ENCODE measurements around the gene ATAD3B. TPM values are rescaled to one million over a fixed set of nuclear protein-coding genes. Genes with fewer than 3 reads are reported as not detected.
A peak's percentile ranks its signal among the peaks of the same experiment; 100 is the strongest.

ATAD3B gene
- total RNA-seq, 1 experiment from 2014 or later = 104 TPM

- peak overlapping the region; percentile 45 to 76 for H3K4me3 ChIP-seq (ENCODE audit: low read depth in 2 of 2, low read length in 2 of 2)
- ChIA-PET POLR2A (interaction anchor here (0.5 to 0.6 kb wide), 2 partner anchors 136 to 474 kb away, joined by 4 to 5 read pairs; no protein-coding TSS in a partner anchor), CTCF (interaction anchor here (0.6 kb wide), 1 partner anchor 71 kb away, joined by 4 read pairs; no protein-coding TSS in a partner anchor)
- no peaks in the 10 kb centered on the region for H3K9me3 ChIP-seq (ENCODE audit: control insufficient read depth, insufficient read depth, low read depth, low read length)
- no peaks in the 10 kb centered on the region for H3K36me3 ChIP-seq (ENCODE audit: control insufficient read depth, insufficient read depth, low read length)
- TF ChIP-seq CTCF (IDR thresholded peaks at IDR 0.05) (no peak), TCF7L2 (IDR thresholded peaks at IDR 0.05; ENCODE audit: low read depth, low read length) (peak; percentile 90), POLR2AphosphoS5 (IDR thresholded peaks at IDR 0.05; ENCODE audit: low read depth, low read length) (no peak; the same call in 1 of the 2 replicates), REST (IDR thresholded peaks at IDR 0.05; ENCODE audit: insufficient read depth in 1 of 2, low read depth in 2 of 2, low read length in 1 of 2) (no peak)
- H3K27ac ChIP-seq (ENCODE audit: low read length) = peak overlapping the region; percentile 99
- BruUV-seq (replicated peaks) = no TSS peak
- intact Hi-C loops (cut with micrococcal nuclease; ENCODE audit: unreplicated experiment) = no loop called here
- in situ Hi-C loops (cut with HindIII; ENCODE audit: low pct_unique_long_range_greater_than_20kb, low sequenced_read_pairs) = no loop called here
- no peaks in the 10 kb centered on the region for H3K27me3 ChIP-seq (ENCODE audit: control insufficient read depth, insufficient read depth, low read length)
- peaks cover 67% of the 10 kb centered on the region for H3K4me1 ChIP-seq (ENCODE audit: control insufficient read depth, insufficient read depth, low read length)
- ATAC-seq = no peak
- no peak for DNase-seq (ENCODE audit: low read depth, low spot score)
Observed at GRCh38 chr1:1434131-1434823, 37.3 kb upstream of the ATAD3B start.

- POLR2A ChIA-PET = interaction anchor here (0.5 kb wide), 1 partner anchor 137 kb away, joined by 5 read pairs; no protein-coding TSS in a partner anchor
- Histone ChIP-seq H3K36me3 (ENCODE audit: control insufficient read depth, insufficient read depth, low read length) (no peaks in the 10 kb centered on the region; the same call in 1 of the 2 replicates), H3K4me3 (ENCODE audit: low read depth in 2 of 2, low read length in 2 of 2) (peak overlapping the region; percentile 45 to 76), H3K9me3 (ENCODE audit: control insufficient read depth, insufficient read depth, low read depth, low read length) (no peaks in the 10 kb centered on the region), H3K27ac (ENCODE audit: low read length) (peak overlapping the region; percentile 99), H3K27me3 (ENCODE audit: control insufficient read depth, insufficient read depth, low read length) (no peaks in the 10 kb centered on the region), H3K4me1 (ENCODE audit: control insufficient read depth, insufficient read depth, low read length) (peaks cover 62% of the 10 kb centered on the region)
- intact Hi-C loops (cut with micrococcal nuclease; ENCODE audit: unreplicated experiment) = loop anchor here (5.0 kb wide), 1 partner anchor 32 kb away; no protein-coding TSS in a partner anchor
- TF ChIP-seq TCF7L2 (IDR thresholded peaks at IDR 0.05; ENCODE audit: low read depth, low read length) = no peak
- DNase-seq (ENCODE audit: low read depth, low spot score) (no peak), ATAC-seq (no peak)
- in situ Hi-C loops (cut with HindIII; ENCODE audit: low pct_unique_long_range_greater_than_20kb, low sequenced_read_pairs) = no loop called here
- CTCF ChIA-PET = no interaction called here
- BruUV-seq (replicated peaks) = no TSS peak
Observed at GRCh38 chr1:1434824-1435105, 36.8 kb upstream of the ATAD3B start.

- POLR2A ChIA-PET = no interaction called here
- peak within 1 kb of the TSS; percentile 76 to 87 for H3K4me3 ChIP-seq (ENCODE audit: low read depth in 2 of 2, low read length in 2 of 2)
- H3K27me3 ChIP-seq (ENCODE audit: control insufficient read depth, insufficient read depth, low read length) = no peaks in the 10 kb centered on the region
- in situ Hi-C loops (cut with HindIII; ENCODE audit: low pct_unique_long_range_greater_than_20kb, low sequenced_read_pairs) = no loop called here
- H3K4me1 ChIP-seq (ENCODE audit: control insufficient read depth, insufficient read depth, low read length) = peaks cover 62% of the 10 kb centered on the region
- H3K36me3 ChIP-seq (ENCODE audit: control insufficient read depth, insufficient read depth, low read length) = peaks cover 2% of the 10 kb centered on the region; the same call in 1 of the 2 replicates
- H3K9me3 ChIP-seq (ENCODE audit: control insufficient read depth, insufficient read depth, low read depth, low read length) = no peaks in the 10 kb centered on the region
- TF ChIP-seq CTCF (IDR thresholded peaks at IDR 0.05) (no peak), POLR2AphosphoS5 (IDR thresholded peaks at IDR 0.05; ENCODE audit: low read depth, low read length) (no peak), TCF7L2 (IDR thresholded peaks at IDR 0.05; ENCODE audit: low read depth, low read length) (no peak), SIN3A (IDR thresholded peaks at IDR 0.05; ENCODE audit: borderline replicate concordance, insufficient read depth, low read depth, low read length) (peak; percentile 70; the same call in 1 of the 2 replicates), REST (IDR thresholded peaks at IDR 0.05; ENCODE audit: insufficient read depth in 1 of 2, low read depth in 2 of 2, low read length in 1 of 2) (0 out of 4 replicates have a peak, but pooled peaks of 1 of the 2 experiments have one; percentile 40)
- ATAC-seq (peak; percentile 37), DNase-seq (ENCODE audit: low read depth, low spot score) (no peak)
- peak within 1 kb of the TSS; percentile 99 for H3K27ac ChIP-seq (ENCODE audit: low read length)
- BruUV-seq (replicated peaks) = no TSS peak
- CTCF ChIA-PET = no interaction called here
- intact Hi-C loops (cut with micrococcal nuclease; ENCODE audit: unreplicated experiment) = loop anchor here (5.0 kb wide), 1 partner anchor 33 kb away; no protein-coding TSS in a partner anchor
Observed at GRCh38 chr1:1435106-1435903, 36.3 kb upstream of the ATAD3B start, which contains the start of gene VWA1. Gene VWA1 (plus strand): TSS chr1:1435690. CDS start chr1:1435749, 59 bp downstream.

All from Panc1 (cell line).